ENCODE data around the gene EPHA2.
"Not testable (repeated sequence)": the region's sequence is repeated elsewhere in the genome, so short reads cannot be mapped to it uniquely, and the experiment has no call there.

EPHA2 gene

DNA sequence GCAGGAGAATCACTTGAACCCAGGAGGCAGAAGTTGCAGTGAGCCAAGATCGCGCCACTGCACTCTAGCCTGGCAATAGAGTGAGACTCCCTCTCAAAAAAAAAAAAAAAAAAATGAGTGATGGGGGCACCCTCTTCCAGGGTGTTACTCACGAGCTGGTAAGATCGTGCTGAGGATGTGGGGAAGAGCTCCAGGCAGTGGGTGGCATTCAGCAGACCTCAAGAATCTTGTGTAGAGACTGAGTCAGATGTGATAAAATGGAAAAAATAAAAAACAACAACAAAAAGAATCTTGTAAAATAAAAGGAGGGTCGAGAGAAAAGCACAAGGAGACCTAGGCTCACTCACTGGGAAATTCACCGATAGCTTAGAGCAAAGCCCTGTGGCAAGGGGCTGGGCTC is 38.5 kb downstream of the EPHA2 start:
- no peak for DNase-seq

DNA sequence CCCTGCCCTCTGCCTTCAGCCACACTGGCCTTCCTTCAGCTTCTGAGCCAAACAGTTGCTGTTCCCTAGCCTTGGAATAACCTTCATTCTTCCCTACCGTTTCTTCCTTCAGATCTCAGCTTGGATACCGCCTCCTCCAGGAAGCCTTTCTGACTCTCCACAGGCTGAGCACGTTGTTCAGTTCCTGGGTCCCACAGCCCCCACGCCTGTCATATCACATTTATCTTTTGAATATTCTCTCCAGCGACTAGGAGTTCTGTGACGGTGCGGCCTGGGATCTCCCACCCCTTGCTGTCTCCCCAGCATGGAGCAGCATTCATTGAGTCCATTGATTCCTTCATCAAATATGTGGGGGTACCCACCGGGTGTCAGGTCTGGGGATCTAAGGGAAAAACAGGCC is 39.2 kb downstream of the EPHA2 start:
- no peak for DNase-seq

DNA sequence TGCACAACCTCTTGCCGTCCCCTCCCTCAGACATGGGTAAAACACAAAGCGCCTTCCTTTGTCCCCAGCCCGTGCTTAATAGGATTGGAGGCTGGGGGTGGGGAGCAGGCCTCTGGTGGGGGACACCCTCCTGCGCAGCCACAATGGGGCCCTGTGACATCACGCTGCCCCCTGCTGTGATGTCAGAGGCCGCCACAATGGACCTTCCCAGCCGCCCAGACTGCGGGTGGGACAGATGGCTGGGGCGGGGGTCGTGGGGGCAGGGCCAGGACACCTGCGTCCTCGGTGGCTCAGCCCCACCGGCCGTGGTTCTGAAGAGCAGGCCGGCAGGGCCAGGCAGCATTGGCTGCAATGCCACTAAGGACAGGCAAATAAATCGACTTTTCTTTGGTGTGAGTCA is 39.9 kb downstream of the EPHA2 start:
- DNase-seq, result no peak

DNA sequence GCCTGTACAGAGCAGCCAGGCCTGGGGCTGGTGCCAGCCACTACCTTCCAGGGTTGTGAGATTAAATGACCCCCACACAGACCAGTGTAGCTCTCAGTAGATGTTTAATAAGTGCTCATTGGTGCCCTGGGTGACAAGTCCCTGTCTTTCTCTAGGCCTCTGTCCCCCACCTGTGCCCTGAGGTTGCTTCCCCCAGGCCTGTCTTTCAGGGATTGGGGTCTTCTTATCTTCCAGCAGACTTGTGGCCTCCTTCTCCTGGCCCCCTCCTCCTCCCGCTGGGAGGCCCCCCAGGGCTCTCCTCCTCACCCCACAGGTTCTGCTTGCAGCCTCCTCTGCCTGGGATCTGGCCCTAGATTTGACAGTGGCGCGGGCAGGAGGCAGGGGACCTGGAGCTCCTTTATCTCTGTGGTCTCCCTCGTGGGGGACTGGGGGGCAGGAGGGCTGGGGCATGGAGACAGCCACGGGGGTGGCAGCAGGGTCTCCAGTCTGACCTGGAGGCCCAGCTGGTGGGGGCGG is 40.3 kb downstream of the EPHA2 start:
- no peak for DNase-seq

DNA sequence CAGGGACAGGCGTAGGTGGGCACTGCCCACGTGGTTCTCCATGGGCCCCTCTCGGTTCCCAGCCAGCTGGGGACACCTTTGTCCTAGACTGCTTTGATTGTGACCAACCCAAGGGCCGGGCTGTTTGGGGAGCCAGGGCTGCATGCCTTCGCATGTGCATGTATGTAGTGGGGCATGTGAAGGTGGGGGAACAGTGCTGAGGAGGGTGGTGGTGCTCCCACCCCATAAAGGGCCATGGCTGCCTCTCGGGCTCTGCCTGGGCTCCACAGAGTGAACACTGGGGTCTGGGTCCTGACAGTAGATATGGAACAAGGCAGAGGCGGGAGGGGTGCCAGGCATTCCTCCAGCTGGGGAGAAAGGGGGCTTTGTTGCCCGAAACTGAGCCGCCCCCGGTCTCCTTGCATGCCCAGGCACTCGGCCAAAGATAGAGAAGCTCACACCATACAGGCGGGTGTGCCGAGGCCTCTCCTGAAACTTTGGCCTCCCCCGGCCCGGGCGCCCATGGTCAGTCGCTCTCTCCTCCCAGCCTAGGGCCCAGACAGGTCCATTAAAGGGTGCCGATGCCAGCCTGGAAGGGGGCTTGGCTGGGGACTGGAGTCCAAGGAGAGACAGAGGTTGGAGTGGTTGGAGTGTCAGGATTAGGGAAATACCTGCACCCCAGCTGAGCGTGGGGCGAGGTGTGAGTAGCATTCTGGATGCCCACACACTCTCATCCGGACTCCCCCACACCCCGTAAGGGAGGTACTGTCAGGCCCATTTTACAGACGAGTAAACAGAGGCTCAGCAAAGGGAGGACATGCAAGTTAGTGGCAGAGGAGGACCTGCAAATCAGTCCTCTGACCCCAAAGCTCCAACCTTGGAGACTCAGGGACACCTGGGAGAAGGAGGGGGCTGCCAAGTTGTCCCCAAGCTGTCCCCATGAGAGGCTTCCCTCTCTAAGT is 41.1 kb downstream of the EPHA2 start:
- DNase-seq, result no peak

DNA sequence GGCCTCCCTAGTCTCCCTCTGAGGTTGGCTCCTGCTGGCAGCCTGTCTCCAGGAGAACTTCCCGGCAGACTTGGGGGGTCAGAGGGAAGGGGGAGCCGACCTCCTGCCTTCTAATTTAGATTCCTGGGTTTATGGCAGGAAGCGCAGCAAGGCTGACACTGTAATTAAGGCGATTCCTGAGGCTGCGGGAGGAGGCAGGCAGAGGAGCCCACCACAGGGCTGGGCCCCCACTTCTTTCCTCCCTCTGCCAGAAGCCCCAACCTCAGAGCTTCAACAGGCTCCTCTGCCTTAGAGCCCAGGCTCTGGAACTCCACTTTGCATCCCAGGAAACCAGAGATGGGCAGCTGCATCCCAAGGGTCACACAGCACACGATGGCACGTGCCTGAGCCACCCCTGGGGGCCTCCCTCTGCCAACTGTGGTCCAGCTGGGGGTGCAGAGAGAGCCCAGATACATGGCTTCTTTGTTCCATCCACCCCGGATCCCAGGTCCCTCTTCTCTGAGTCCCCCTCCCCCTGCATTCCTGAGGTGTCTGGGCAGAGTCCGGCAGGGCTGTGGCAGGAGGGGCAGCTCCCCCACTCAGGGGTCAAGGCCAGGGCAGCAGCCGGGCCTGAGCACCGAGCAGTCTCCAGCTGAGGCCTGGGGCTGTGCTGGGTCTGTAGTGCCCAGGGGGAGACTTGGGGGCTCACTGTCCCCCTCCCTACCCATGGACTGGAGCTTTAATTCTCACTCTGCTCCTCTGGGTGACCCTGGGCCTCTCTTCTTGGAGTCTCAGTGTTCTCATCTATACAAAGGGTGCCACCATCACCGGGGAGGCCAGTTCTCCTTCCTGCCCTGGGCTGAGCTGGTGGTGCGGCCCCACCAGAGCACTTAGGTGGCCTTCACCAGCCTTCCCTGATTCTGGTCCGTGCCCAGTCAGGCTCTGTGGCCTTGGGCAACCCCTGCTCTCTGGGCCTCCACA is 43.0 kb downstream of the EPHA2 start:
- no peak for DNase-seq

DNA sequence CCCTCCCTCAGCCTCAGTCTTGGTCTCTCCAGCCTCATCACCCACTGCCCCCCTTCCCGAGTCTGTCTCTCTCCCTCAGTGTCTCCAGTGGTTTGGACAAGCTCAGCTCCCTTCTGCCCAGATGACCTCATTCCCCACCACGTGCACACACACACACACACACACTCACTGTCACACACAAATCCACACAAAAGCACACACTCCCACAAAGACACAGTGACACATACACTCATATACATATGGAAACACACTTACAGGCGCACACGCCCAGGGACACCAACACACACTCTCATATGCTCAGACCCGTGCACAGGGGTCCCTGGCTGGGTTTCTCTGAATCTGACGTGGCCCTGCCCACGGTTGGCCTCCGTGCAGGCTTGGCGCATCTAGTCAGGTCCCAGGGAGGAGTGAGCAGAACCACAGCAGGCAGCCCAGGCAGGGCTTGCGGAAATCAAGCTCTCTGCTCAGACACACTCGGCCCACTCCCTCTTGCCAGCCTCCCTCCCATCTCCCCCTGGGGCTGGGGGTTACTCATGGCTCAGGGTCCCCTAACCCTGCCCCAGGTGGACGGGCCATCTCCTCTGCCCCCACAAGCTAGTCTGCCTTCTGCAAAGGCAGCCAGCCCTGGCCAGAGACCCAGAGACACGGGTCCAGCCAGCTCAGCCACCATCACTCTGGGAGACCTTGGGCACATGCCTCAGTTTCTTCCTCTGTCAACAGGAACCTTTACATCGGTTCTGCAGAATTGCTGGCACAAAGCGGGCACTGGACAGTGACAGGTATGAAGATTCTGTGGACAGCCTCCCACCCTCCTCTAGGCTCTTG is 43.9 kb downstream of the EPHA2 start:
- DNase-seq, result no peak

DNA sequence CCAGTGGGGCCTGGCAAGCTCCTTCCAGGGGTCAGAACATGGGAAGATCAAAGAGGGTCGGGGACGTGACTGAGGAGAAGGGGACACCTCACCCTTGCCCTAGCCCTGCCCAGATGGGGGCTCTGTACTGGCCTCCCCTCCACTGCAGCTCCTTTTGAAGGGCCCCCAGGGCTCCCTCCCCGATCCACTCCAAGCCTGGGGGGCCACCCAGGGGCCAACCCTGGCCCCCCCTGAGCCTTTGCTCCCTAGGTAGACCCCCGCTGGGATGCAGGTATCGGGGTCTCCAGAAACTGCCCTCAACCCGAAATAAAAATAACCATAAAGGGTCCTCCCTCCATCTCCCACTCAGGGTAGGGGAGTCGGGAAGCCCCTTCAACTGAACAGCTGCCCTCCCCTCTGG is 45.0 kb downstream of the EPHA2 start:
- DNase-seq, result no peak

DNA sequence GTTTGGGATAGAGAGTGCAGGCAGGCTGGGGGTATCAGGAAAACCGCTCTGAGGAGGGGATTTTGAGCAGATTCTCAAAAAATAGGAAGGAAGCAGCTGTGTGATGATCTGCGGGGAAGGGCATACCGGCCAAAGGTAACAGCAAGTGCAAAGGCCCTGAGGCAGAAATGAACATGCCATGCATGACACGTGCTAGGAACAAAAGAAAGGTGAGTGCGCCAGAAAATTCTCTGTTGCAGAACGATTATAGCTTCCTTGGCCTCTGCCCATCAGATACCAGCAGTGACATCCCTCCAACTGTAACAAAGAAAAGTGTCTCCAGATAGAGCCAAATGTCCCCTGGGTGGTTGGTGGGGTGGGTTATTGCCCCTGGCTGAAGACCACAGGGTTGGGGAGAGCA is 45.4 kb downstream of the EPHA2 start:
- DNase-seq, result no peak

DNA sequence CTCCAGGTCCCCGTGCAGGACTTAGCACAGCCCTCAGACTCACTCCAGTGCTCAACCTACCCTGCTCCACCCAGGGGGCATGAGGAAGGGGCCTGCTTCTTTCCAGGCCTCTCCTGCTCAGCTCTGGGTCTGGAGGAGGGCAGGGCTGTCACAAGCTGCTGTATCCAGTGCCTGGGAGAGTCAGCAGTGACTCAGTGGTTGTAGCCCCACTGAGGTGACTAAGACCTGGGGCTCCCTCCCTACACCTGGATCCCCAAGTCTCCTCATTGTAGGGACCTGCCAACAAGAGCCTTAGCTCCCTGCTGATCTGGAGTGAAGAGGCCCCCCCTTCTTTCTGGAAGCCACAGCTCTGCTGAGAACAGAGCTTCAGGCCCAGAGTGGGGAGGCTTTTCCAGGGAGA is 46.3 kb downstream of the EPHA2 start:
- no peak for DNase-seq

DNA sequence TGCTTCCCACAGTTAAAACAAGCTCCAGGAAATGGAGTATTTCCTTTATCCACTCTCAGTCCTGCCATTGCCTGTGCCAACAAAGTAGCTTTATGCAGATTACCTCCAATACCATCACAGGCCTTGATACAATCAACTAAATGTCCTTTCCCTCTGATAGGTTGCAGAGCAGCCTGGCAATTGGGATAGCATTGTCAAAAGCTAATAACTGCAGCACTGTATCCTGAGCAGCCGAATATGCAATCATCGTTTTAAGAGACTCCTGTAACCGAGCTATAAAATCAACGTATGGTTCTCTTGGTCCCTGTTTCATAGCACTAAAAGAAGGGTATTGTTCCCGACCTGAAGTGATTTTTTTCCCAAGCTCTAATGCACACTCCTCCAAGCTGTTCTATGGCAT is 48.8 kb downstream of the EPHA2 start:
- DNase-seq, result not testable (repeated sequence)

DNA sequence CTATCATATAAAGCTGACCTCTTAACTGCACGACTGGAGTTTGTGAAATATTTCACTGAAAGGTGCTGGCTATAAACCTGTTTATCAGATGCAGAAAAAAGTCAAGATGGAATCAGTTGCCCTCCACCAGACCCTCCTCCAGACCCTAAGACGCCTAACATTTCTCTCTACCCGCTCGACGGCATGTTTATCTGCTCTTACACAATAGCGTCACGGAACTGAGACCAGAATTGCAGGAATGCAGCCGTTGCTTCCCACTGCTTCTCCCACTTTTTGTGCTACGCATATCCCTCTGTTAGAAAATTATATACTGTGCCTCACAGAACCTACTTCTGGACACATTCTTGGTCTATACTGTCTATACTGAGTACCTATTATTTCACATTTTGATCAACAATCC is 54.2 kb downstream of the EPHA2 start:
- DNase-seq, result no peak

DNA sequence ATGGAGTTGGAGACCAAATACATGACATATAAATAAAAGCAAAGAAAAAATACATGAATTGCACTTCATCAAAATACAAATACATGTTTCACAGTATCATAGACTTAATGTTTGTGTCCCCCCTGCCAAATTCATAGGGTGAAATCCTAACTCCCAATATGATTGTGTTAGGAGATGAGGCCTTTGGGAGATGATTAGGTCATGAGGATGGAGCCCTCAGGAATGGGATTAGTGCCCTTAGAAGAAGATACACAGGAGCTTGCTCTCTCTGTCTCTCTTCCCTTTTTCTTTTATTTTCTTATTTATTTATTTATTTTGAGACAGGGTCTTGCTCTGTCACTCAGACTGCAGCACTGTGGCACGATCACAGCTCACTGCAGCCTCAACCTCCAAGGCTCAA is 56.5 kb downstream of the EPHA2 start:
- DNase-seq, result no peak

DNA sequence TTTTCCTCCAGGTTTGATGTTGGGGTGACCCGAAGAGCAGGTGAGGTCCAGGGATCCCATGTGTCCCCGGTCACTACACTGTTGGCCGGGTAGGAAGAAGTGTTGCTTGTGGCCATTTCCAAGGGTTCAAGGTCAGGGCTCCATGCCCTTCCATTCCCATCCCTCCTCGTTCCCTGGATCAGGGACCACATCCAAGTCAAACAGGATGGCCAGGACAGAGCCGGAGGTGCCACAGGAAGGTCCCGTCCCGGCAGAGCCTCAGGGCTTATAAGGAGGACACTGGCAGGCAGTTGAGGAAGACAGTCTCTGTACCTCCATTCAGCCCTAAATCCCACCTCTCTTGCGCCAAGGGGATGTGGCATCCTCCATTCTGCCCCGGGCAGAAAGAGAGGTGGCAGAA is 60.4 kb downstream of the EPHA2 start:
- no peak for DNase-seq

DNA sequence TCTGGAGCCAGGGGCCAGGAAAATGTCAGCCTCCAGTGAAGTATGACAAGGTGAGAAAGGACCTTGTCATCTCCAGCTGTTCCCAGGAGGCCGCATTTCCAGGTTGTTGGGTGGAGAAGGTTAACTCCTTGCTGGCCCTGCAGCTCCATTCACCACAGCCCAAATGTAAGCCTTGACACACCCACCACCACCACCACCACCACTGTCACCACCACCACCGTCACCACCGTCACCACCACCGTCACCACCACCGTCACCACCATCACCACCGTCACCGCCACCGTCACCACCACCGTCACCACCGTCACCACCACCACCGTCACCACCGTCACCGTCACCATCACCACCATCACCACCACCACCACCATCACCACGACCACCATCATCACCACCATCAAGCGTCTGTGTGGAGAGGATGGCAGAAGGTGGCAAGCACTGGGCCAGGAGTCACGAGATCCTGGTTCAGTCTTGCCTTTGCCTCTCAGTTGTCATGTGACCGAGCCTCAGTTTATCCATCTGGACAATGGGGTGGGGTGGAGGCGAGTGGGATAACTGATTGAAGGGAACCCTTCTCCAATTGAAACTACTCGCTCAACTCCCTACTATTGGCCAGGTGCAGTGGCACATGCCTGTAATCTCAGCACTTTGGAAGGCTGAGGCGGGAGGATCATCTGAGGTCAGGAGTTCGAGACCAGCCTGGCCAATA is 61.3 kb downstream of the EPHA2 start:
- no peak for DNase-seq

DNA sequence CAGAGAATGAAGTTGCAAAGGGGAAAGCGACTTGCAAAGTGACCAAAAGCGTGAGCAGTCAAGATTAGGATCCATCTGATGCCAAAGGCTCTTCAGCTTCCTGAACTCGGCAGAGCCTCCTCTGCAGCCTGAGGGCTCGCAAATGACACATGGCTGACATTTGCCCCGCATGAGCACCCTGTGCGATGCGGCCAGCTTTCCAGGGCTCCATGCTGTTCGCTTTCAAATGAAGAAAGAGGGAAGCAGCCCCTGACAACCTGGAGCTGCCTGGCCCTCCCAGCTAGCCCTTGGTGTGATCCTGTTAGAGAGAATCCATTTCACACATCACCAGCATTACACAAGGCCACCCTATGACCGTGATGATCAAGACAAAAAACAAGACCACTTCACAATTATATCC is 62.3 kb downstream of the EPHA2 start:
- DNase-seq, result no peak

DNA sequence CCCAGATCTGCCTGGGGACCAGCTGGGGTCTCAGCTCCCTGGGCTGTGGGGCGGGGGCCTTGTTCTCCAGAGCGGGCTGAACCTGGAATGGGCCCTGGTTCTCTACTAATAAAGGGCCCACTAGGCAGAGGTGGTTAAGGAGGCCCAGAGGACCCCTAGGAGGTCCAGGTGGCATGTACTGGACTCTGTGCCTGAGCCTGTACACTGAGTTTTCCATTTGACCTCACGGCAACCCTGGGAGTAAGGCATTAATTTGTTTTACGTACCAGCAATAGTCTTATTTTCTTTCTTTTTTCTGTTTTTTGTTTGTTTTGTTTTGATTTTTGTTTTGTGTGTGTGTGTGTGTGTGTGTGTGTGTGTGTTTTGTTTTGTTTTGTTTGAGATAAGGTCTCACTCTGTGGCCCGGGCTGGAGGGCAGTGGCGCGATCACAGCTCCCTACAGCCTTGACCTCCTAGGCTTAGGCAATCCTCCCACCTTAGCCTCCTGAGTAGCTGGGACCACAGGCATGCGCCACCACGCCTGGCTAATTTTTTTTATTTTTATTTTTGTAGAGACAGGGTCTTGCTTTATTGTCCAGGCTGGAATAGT is 62.9 kb downstream of the EPHA2 start:
- no peak for DNase-seq

DNA sequence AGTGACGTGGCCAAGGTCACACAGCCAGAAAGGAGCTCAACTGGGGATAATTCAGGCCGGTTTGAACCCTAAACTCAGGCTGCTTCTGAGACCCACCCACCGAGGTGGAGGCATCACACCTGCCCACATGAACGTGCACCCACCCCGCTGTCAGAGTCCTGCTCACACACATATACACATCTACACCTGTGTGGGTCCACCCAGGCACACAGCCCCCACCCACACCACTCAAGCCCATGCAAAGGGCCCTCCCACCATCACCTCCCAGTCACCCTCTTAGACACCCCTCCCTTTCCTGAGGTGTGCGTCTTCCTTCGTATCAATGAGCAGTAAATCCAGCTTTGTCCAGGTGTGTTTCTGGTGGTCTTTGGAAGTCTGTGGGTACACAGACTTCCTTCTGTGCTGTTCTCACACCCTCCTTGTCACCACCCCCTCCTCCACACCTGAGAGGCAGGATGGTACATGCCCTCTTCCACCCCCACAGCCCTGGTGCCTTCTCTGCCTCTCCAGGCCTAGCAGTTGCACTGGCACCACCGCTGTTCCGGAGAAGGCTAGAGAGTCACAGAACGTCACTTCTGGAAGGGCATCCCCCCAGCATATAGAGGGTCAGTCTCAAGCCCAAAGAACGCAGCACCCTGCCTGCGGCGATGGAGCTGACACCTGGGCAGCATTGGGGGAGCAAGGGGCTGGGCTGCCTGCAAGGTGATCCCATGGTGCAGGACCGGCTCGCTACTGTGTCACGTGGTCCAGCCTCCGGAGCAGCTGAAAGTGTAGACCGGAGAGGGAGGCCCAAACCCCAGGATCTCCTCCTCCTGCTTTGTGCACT is 63.6 kb downstream of the EPHA2 start:
- no peak for DNase-seq

DNA sequence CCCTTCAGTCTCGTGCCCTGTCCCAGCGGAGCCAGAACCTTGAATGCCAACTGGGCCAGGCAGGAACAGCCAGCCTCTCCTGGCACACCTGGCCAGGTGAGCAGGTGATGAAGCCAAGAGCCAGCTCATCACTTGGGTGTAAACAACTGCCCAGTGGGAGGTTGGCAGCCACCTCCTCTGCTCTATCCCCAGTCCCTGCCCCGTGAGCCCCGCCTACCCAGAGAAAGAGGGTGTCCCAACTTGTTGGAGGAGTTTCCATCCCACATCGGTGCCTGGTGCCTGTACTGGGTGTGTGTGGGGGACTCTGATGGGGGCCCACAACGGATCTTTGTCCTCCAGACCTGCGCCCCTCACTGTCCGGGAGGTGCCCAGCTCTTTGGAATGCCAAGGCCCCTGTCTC is 64.6 kb downstream of the EPHA2 start:
- DNase-seq, result no peak

DNA sequence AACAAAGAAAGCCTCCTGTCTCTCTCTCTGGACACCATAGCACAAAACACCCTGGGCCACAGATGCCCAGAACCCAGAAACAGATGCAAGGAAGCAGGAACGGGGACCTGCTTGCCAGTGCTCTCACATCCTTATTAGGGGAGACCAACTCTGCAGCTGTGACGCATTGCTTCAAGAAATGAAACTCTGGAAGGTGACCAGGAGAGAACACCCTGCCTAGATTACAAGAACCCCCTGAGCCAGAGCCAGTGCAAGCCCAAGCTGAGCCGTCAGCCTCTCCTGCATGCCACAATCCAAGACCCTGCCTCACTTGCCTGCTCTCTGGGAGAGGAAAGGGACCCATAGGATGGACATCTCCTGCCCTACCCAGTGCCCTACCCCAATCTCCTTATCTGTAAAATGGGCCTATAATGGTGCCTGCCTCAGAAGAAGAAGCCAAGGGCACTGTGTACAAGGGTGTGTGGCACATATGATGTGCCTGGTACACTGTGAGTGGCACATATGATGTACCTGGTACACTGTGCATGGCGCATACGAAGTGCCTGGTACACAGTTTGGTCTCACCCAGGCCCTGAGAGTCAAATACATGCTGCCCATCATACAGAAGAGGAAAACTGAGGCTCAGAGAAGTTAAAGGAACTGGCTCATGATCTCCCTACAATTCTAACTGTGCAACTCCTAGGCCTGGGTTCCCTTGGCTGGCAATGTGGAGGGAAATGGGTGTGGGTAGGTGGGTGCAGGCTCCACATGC is 65.6 kb downstream of the EPHA2 start:
- DNase-seq, result no peak
